ENCODE measurements around the gene ATF2. TPM values are rescaled to one million over a fixed set of nuclear protein-coding genes. Genes with fewer than 3 reads are reported as not detected.

Gene ATF2
- total and polyA plus RNA-seq, 2 of the 4 experiments (the other 2 are of a cell fraction) = 23.2 to 60.0 TPM

DNA sequence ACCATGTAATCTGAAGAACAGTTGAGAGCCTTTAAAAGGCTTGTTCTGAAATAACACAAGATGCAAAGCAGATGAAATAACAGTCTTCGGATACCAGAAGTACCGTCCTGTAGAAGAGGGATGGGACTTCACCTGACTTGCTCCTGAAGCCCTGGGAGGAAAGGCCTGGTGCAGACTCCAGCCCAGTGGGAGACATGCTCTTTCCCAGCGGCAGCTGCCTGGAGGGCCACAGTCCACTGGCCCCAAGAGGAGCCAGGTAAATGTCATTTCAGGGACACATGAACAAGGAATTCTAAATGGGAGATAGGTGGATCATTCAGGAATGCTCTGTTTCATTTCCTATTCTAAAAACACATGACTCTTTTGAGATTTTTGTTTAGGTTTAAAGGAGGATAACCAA is 140.2 kb downstream of the ATF2 start (continued):
- TF ChIP-seq MAZ (IDR thresholded peaks at IDR 0.05; ENCODE audit: borderline replicate concordance, low read depth, low read length) (no peak), NFE2L2 (IDR thresholded peaks at IDR 0.05; ENCODE audit: low read depth, low read length) (no peak), POLR2A (IDR thresholded peaks at IDR 0.05; ENCODE audit: low read depth, low read length) (no peak), MXI1 (IDR thresholded peaks at IDR 0.05; ENCODE audit: borderline replicate concordance, low read depth, low read length) (no peak), BHLHE40 (IDR thresholded peaks at IDR 0.05; ENCODE audit: low read depth, low read length) (no peak), MAFK (IDR thresholded peaks at IDR 0.05; ENCODE audit: low read depth, low read length) (no peak), FOS (IDR thresholded peaks at IDR 0.05; ENCODE audit: low read depth, low read length) (no peak), RFX5 (IDR thresholded peaks at IDR 0.05; ENCODE audit: low read depth, low read length) (no peak)

DNA sequence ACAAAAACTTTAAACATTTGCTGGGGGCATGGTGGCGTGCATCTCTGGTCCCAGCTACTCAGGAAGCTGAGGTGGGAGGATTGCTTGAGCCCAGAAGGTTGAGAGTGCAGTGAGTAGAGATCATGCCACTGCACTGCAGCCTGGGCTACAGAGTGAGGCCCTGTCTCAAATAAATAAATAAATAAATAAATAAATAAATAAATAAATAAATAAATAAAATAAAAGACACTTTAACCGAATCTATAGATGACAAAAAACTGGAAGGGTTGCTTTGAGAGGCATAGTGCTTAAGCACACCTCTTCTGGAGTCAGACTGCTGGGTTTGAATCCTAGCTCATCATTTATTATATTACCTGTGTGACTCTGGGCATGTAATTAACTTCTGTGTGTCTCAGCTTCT is 141.6 kb downstream of the ATF2 start:
- DNase-seq (no peak), ATAC-seq (ENCODE audit: low read depth) (no peak)
- H2BK120ac ChIP-seq (ENCODE audit: low read depth, low read length) = no peak overlapping the region
- no peak overlapping the region for H2AFZ ChIP-seq (replicated peaks; ENCODE audit: low read length, poor library complexity)
- no peak overlapping the region for H3K23ac ChIP-seq (ENCODE audit: low read depth, low read length)
- intact Hi-C loops (cut with micrococcal nuclease) = no loop called here
- in situ Hi-C loops (cut with MboI; ENCODE audit: low sequenced_read_pairs) = loop anchor here (25.0 kb wide), 2 partner anchors 236 to 1061 kb away; partner anchors contain the start of genes EVX2, HOXD12 and HOXD13
- H3K14ac ChIP-seq (replicated peaks; ENCODE audit: low read depth, low read length) = no peak overlapping the region
- CTCF ChIA-PET = no interaction called here
- no peak overlapping the region for H3K56ac ChIP-seq (ENCODE audit: extremely low read depth, insufficient read depth, low read length)
- no peak overlapping the region for H4K8ac ChIP-seq (ENCODE audit: low read depth in 2 of 2, low read length in 2 of 2)
- no peak overlapping the region for H4K5ac ChIP-seq (ENCODE audit: low read depth, low read length)
- no CpG with 5 or more reads among the region's 2 CpGs for WGBS, 2 experiments (ENCODE audit: extremely low coverage in 2 of 2, insufficient read length in 1 of 2)
- POLR2A ChIA-PET (ENCODE audit: unreplicated experiment) = no interaction called here
- H2AK9ac ChIP-seq (replicated peaks; ENCODE audit: low read depth, low read length, poor library complexity) = no peak overlapping the region
- no peak overlapping the region for H3K4me2 ChIP-seq (ENCODE audit: low read depth, low read length)
- no peak overlapping the region for H3K27ac ChIP-seq (ENCODE audit: insufficient read depth, low read length)
- dilution Hi-C loops (cut with HindIII; ENCODE audit: low sequenced_read_pairs, unreplicated experiment) = no loop called here
- H3K4me3 ChIP-seq (ENCODE audit: insufficient read depth, low read depth, low read length) = no peak overlapping the region
- 0 out of 2 replicates have a peak, but pooled peaks cover 3% of the 10 kb centered on the region for H3K9me1 ChIP-seq (ENCODE audit: insufficient read depth, low read length)
- peaks cover 2% of the 10 kb centered on the region; the same call in 1 of the 2 replicates for H3K4me1 ChIP-seq (ENCODE audit: control insufficient read depth, insufficient read depth, low read length)
- no peaks in the 10 kb centered on the region for H3K27me3 ChIP-seq (ENCODE audit: control insufficient read depth, insufficient read depth, low read length)
- H4K20me1 ChIP-seq (ENCODE audit: insufficient read depth, low read length) = no peaks in the 10 kb centered on the region
- H2BK15ac ChIP-seq (ENCODE audit: low read depth, low read length) = no peak overlapping the region
- no peak overlapping the region for H2AK5ac ChIP-seq (ENCODE audit: low read depth, low read length)
- no peak overlapping the region for H4K91ac ChIP-seq (ENCODE audit: insufficient read depth, low read depth, low read length)
- H3K36me3 ChIP-seq (ENCODE audit: control insufficient read depth, insufficient read depth, low read length) = no peaks in the 10 kb centered on the region
- no peak overlapping the region for H2BK20ac ChIP-seq (ENCODE audit: low read depth, low read length)
- no peaks in the 10 kb centered on the region for H3K9me3 ChIP-seq (ENCODE audit: control insufficient read depth, insufficient read depth, low read length)
- no TSS peak for BruUV-seq (replicated peaks)
- no peak overlapping the region for H2BK5ac ChIP-seq (ENCODE audit: low read depth, low read length, poor library complexity, severe bottlenecking)
- no peak overlapping the region for H3K9ac ChIP-seq (ENCODE audit: low read depth, low read length)
- no peak overlapping the region for H3K18ac ChIP-seq (ENCODE audit: low read depth, low read length)
- no peaks in the 10 kb centered on the region for H3K79me1 ChIP-seq (ENCODE audit: low read depth in 1 of 2, low read length in 2 of 2)
- no peak overlapping the region for H3K4ac ChIP-seq (ENCODE audit: low read depth, low read length)
- no peak for TF ChIP-seq RAD21 (IDR thresholded peaks at IDR 0.05; ENCODE audit: low read length)
- TF ChIP-seq, protein P1, sequence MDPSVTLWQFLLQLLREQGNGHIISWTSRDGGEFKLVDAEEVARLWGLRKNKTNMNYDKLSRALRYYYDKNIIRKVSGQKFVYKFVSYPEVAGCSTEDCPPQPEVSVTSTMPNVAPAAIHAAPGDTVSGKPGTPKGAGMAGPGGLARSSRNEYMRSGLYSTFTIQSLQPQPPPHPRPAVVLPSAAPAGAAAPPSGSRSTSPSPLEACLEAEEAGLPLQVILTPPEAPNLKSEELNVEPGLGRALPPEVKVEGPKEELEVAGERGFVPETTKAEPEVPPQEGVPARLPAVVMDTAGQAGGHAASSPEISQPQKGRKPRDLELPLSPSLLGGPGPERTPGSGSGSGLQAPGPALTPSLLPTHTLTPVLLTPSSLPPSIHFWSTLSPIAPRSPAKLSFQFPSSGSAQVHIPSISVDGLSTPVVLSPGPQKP (IDR thresholded peaks at IDR 0.05; ENCODE audit: borderline replicate concordance, low read depth, low read length) = no peak
- no peak for TF ChIP-seq FOS (IDR thresholded peaks at IDR 0.05; ENCODE audit: low read depth, low read length)
- no peak for TF ChIP-seq BHLHE40 (IDR thresholded peaks at IDR 0.05; ENCODE audit: low read depth, low read length)
- no peak for TF ChIP-seq MXI1 (IDR thresholded peaks at IDR 0.05; ENCODE audit: borderline replicate concordance, low read depth, low read length)
- no peak for TF ChIP-seq MAZ (IDR thresholded peaks at IDR 0.05; ENCODE audit: borderline replicate concordance, low read depth, low read length)
- TF ChIP-seq, protein P2, sequence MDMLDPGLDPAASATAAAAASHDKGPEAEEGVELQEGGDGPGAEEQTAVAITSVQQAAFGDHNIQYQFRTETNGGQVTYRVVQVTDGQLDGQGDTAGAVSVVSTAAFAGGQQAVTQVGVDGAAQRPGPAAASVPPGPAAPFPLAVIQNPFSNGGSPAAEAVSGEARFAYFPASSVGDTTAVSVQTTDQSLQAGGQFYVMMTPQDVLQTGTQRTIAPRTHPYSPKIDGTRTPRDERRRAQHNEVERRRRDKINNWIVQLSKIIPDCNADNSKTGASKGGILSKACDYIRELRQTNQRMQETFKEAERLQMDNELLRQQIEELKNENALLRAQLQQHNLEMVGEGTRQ (IDR thresholded peaks at IDR 0.05; ENCODE audit: low read depth, low read length) = no peak
- TF ChIP-seq CEBPB (IDR thresholded peaks at IDR 0.05; ENCODE audit: low read depth, low read length) = no peak
- no peak for TF ChIP-seq CHD1 (IDR thresholded peaks at IDR 0.05; ENCODE audit: low read depth, low read length)
- TF ChIP-seq SMC3 (IDR thresholded peaks at IDR 0.05; ENCODE audit: low read depth, low read length) = no peak
- no peak for TF ChIP-seq MAFK (IDR thresholded peaks at IDR 0.05; ENCODE audit: low read depth, low read length)
- no peak for TF ChIP-seq RFX5 (IDR thresholded peaks at IDR 0.05; ENCODE audit: low read depth, low read length)
- no peak for TF ChIP-seq POLR2A (IDR thresholded peaks at IDR 0.05; ENCODE audit: low read depth, low read length)
- no peak for TF ChIP-seq NFE2L2 (IDR thresholded peaks at IDR 0.05; ENCODE audit: low read depth, low read length)
- no peak for TF ChIP-seq RCOR1 (IDR thresholded peaks at IDR 0.05; ENCODE audit: insufficient replicate concordance, low read length)

Measured in IMR-90 (cell line).